Thoracic aorta (tissue), 2 donors: Measurements from ENCODE around the gene ALOX5. TPM values are rescaled to one million over a fixed set of nuclear protein-coding genes. Genes with fewer than 3 reads are reported as not detected.

ENCODE experiments used
- ATAC-seq: fragments of 150-250 bp; one replicate; pipeline ENCODE4 v1.8.0; 2017; ENCODE audit warnings: low read depth; ENCODE audit not compliant: insufficient number of reproducible peaks, low FRiP score
- DNase-seq: peaks from one replicate; pipeline ENCODE4 v3.0.0-alpha.2; 2020; ENCODE audit warnings: low spot score
- H3K27ac ChIP-seq, 2 donors: fragments of 200-600 bp; sonication (generic); 1 replicate in 1 of 2; 2 replicates in 1 of 2; pipeline ENCODE4 v1.5.1; 2016; ENCODE audit warnings: mild to moderate bottlenecking in 2 of 2, moderate library complexity in 2 of 2
- H3K27me3 ChIP-seq: fragments of 200-600 bp; sonication (generic); replicated peaks from 2 replicates; pipeline ENCODE4 v1.6.0; 2016; ENCODE audit warnings: mild to moderate bottlenecking; ENCODE audit not compliant: insufficient read depth
- H3K36me3 ChIP-seq: fragments of 200-600 bp; sonication (generic); one replicate; pipeline ENCODE4 v1.5.1; 2016
- H3K4me1 ChIP-seq, 2 donors: fragments of 200-600 bp; sonication (generic); 1 replicate in 1 of 2; 2 replicates in 1 of 2; pipeline versions ENCODE4 v1.5.1 to v1.6.0; 2016; ENCODE audit warnings: low read depth in 2 of 2, mild to moderate bottlenecking in 1 of 2; ENCODE audit not compliant: control insufficient read depth in 1 of 2
- H3K4me3 ChIP-seq: fragments of 200-600 bp; sonication (generic); 2 replicates; pipeline ENCODE4 v1.5.1; 2016; ENCODE audit warnings: mild to moderate bottlenecking
- H3K9me3 ChIP-seq: fragments of 200-600 bp; sonication (generic); 2 replicates; pipeline ENCODE4 v1.5.1; 2016
- total RNA-seq, 2 donors: library from RNA; depleted of rRNA; stranded (reverse); fragments of >200 nt; gene quantifications; one replicate each; pipeline versions ENCODE4 v1.1.0 to v1.2.3, GENCODE V29; 2016
- TF ChIP-seq, protein P1 (sequence below): fragments of 200-600 bp; sonication (generic); IDR thresholded peaks from one replicate; pipeline ENCODE4 v1.5.1; 2019; ENCODE audit warnings: antibody characterized with exemption

The ALOX5 gene
- total RNA-seq, 2 donors from 2014 or later = 64.1 to 69.7 TPM

DNA sequence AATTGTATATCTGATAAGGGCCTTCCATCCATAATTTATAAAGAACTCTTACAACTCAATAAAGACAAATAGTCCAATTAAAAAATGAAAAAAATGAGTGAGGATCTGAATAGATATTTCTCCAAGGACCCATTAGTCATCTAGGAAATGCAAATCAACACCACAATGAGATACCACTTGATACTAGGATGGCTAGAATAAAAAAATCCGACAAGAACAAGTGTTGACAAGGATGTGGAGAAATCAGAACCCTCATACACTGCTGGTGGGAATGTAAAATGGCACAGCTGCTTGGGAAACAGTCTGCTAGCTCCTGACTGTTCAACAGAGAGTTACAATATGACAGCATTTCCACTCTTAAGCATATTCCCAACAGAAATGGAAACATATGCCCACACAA, 24.6 kb downstream of the ALOX5 start:
- no peaks in the 10 kb centered on the region for H3K36me3 ChIP-seq
- H3K4me1 ChIP-seq = no peaks in the 10 kb centered on the region
- H3K27ac ChIP-seq = no peak overlapping the region
- H3K9me3 ChIP-seq = no peaks in the 10 kb centered on the region
- no peak for ATAC-seq
- TF ChIP-seq, protein P1, sequence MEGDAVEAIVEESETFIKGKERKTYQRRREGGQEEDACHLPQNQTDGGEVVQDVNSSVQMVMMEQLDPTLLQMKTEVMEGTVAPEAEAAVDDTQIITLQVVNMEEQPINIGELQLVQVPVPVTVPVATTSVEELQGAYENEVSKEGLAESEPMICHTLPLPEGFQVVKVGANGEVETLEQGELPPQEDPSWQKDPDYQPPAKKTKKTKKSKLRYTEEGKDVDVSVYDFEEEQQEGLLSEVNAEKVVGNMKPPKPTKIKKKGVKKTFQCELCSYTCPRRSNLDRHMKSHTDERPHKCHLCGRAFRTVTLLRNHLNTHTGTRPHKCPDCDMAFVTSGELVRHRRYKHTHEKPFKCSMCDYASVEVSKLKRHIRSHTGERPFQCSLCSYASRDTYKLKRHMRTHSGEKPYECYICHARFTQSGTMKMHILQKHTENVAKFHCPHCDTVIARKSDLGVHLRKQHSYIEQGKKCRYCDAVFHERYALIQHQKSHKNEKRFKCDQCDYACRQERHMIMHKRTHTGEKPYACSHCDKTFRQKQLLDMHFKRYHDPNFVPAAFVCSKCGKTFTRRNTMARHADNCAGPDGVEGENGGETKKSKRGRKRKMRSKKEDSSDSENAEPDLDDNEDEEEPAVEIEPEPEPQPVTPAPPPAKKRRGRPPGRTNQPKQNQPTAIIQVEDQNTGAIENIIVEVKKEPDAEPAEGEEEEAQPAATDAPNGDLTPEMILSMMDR = no peak
- DNase-seq = no peak
- no peak overlapping the region for H3K4me3 ChIP-seq
- no peaks in the 10 kb centered on the region for H3K27me3 ChIP-seq

- H3K36me3 ChIP-seq = no peaks in the 10 kb centered on the region
- DNase-seq = no peak
- no peak overlapping the region for H3K27ac ChIP-seq
- ATAC-seq = no peak
- no peaks in the 10 kb centered on the region for H3K4me1 ChIP-seq
- H3K9me3 ChIP-seq = no peaks in the 10 kb centered on the region
- H3K27me3 ChIP-seq = no peaks in the 10 kb centered on the region
- H3K4me3 ChIP-seq = no peak overlapping the region
- TF ChIP-seq, protein P1 = no peak
These were observed 25.1 kb downstream of the ALOX5 start for GRCh38 chr10:45399113-45399512.

DNA sequence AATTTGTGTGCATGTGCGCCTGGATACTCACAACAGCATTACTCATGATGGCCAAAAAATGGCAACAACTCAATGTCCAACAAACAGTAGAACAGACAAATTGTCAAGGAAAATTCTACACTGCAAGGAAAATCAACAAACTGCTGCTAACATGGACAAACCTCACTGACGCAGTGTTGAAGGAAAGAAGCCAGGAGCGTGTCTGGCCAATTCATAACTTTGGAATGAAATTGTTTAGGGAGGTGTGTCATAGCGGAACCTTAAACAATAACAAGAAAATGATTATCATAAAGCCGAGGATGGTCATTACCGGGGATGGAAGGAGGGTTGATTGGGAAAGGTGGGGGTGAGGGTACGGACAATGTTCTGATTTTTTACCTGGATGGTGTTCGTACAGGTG, 29.1 kb downstream of the ALOX5 start:
- H3K9me3 ChIP-seq = no peaks in the 10 kb centered on the region
- ATAC-seq (no peak), DNase-seq (no peak)
- H3K4me1 ChIP-seq = no peaks in the 10 kb centered on the region
- no peak overlapping the region for H3K27ac ChIP-seq
- H3K27me3 ChIP-seq = no peaks in the 10 kb centered on the region
- H3K4me3 ChIP-seq = no peak overlapping the region
- TF ChIP-seq, protein P1 = no peak
- H3K36me3 ChIP-seq = no peaks in the 10 kb centered on the region

DNA sequence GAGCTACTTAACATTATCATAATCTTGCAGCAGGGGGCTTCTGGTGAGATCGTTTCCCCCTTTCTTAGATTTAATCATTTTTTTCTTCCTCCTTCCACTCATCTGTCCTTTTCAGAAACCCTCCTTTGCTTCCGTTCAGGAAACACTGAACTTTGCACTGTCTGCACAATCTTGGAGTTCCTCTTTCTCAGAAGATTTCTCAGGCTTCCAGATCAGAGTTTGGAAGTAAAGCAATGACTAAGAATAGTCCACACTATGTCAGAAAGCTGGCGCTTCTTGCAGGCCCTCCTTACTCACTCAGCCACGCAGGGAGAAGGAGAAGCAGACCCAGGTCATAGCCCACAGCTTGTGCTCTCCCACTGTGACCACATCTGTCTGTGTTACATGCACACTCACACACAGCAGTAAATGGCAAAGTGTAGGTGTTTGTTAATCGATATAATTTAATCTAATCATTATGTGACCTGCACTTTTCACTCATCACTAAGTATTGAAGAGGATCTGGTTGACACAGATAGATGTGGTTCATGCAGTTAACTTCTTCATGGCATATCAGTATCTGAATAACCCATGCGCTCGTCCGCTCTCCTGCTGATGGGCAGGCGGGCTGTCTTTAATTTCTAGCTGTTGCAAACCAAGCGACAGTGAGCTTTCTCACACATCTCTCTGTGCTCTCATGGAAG, 30.2 kb downstream of the ALOX5 start:
- Histone ChIP-seq H3K4me3 (no peak overlapping the region), H3K36me3 (no peaks in the 10 kb centered on the region), H3K27ac (no peak overlapping the region), H3K27me3 (no peaks in the 10 kb centered on the region), H3K9me3 (no peaks in the 10 kb centered on the region), H3K4me1 (no peaks in the 10 kb centered on the region)
- DNase-seq (no peak), ATAC-seq (no peak)
- TF ChIP-seq, protein P1 = no peak

GRCh38 chr10:45404770-45405120, 30.7 kb downstream of the ALOX5 start:
- Histone ChIP-seq H3K27me3 (no peaks in the 10 kb centered on the region), H3K9me3 (no peaks in the 10 kb centered on the region), H3K27ac (no peak overlapping the region), H3K4me3 (no peak overlapping the region), H3K36me3 (no peaks in the 10 kb centered on the region), H3K4me1 (no peaks in the 10 kb centered on the region)
- TF ChIP-seq, protein P1 = no peak
- DNase-seq (no peak), ATAC-seq (no peak)
